Left lung (tissue), 10 donors: ENCODE results near the gene CCDC187. TPM values are rescaled to one million over a fixed set of nuclear protein-coding genes. Genes with fewer than 3 reads are reported as not detected.

ENCODE experiments used
- ATAC-seq: fragments of 200-7000 bp; cut with Tn5 transposase; one replicate; pipeline ENCODE4 v1.9.1; 2020; ENCODE audit warnings: moderate library complexity
- DNase-seq, 4 donors: peaks; one replicate each; pipeline ENCODE4 v3.0.0-alpha.2; 2013 to 2020
- H3K27ac ChIP-seq, 2 donors: fragments of 200-600 bp; sonication (generic) in 1 of 2; one replicate each; pipeline versions ENCODE4 v1.5.0 to v1.8.0; 2020 to 2021
- H3K27me3 ChIP-seq, 2 donors: fragments of 200-600 bp; sonication (generic) in 1 of 2; one replicate each; pipeline versions ENCODE4 v1.5.0 to v1.8.0; 2020 to 2021
- H3K36me3 ChIP-seq, 2 donors: fragments of 200-600 bp; sonication (generic) in 1 of 2; one replicate each; pipeline versions ENCODE4 v1.5.0 to v1.8.0; 2020 to 2021
- H3K4me1 ChIP-seq, 2 donors: fragments of 200-600 bp; one replicate each; pipeline ENCODE4 v1.8.0; 2021
- H3K4me3 ChIP-seq, 2 donors: fragments of 200-600 bp; sonication (generic) in 1 of 2; one replicate each; pipeline versions ENCODE4 v1.5.0 to v1.8.0; 2020 to 2021; ENCODE audit warnings: mild to moderate bottlenecking in 1 of 2
- H3K9me3 ChIP-seq, 2 donors: fragments of 200-600 bp; sonication (generic) in 1 of 2; one replicate each; pipeline versions ENCODE4 v1.5.0 to v1.8.0; 2020 to 2021
- intact Hi-C, 2 donors: fragments of 100-400 bp; cut with DNase I; formaldehyde crosslinking; loops; one replicate each; pipeline versions ENCODE4 v1.11.2 to v1.14.2; 2022
- polyA plus RNA-seq, 6 donors: library from polyadenylated mRNA; unstranded; fragments of 120-200 nt; gene quantifications; one replicate each; pipeline ENCODE4 v1.2.1, GENCODE V29; 2013; ENCODE audit not compliant: insufficient read length in 6 of 6
- total RNA-seq, 2 donors: library from RNA; stranded (reverse); fragmentation: NEBNext Ultra II Directional; extraction: Animal tissue kit (Norgen Biotek cat#: 25700); gene quantifications; one replicate each; pipeline ENCODE4 v1.2.1, GENCODE V29; 2021
- TF ChIP-seq, protein P1 (sequence below), 2 donors: fragments of 200-600 bp; sonication (generic) in 1 of 2; IDR thresholded peaks; one replicate each; pipeline versions ENCODE4 v1.5.0 to v1.8.0; 2021; ENCODE audit warnings: antibody characterized with exemption in 2 of 2
- donor health status: DM: no; HTN: yes; CAD: no.
- donor health status: DM: no; HTN: no; CAD: no.

Gene CCDC187
- total and polyA plus RNA-seq, 8 donors = 0.47 to 3.0 (median 1.9) TPM

- no peaks in the 10 kb centered on the region for H3K27me3 ChIP-seq
- TF ChIP-seq, protein P1, sequence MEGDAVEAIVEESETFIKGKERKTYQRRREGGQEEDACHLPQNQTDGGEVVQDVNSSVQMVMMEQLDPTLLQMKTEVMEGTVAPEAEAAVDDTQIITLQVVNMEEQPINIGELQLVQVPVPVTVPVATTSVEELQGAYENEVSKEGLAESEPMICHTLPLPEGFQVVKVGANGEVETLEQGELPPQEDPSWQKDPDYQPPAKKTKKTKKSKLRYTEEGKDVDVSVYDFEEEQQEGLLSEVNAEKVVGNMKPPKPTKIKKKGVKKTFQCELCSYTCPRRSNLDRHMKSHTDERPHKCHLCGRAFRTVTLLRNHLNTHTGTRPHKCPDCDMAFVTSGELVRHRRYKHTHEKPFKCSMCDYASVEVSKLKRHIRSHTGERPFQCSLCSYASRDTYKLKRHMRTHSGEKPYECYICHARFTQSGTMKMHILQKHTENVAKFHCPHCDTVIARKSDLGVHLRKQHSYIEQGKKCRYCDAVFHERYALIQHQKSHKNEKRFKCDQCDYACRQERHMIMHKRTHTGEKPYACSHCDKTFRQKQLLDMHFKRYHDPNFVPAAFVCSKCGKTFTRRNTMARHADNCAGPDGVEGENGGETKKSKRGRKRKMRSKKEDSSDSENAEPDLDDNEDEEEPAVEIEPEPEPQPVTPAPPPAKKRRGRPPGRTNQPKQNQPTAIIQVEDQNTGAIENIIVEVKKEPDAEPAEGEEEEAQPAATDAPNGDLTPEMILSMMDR (IDR thresholded peaks at IDR 0.05) = no peak
- no peak overlapping the region for H3K27ac ChIP-seq
- intact Hi-C loops = no loop called here
- H3K4me1 ChIP-seq = peaks cover 0 to 4% of the 10 kb centered on the region in 2 donors
- no peak for DNase-seq
- no peak for ATAC-seq
- H3K4me3 ChIP-seq = no peak overlapping the region
- H3K36me3 ChIP-seq = peaks cover 0 to 24% of the 10 kb centered on the region in 2 donors
- H3K9me3 ChIP-seq = no peaks in the 10 kb centered on the region
These were observed 33.0 kb upstream of the CCDC187 start for GRCh38 chr9:136336881-136337280.

GRCh38 chr9:136336156-136336870 is 32.4 kb upstream of the CCDC187 start:
- DNase-seq = no peak
- intact Hi-C loops = no loop called here
- Histone ChIP-seq H3K27ac (no peak overlapping the region), H3K27me3 (no peaks in the 10 kb centered on the region), H3K4me3 (no peak overlapping the region), H3K9me3 (no peaks in the 10 kb centered on the region), H3K36me3 (peaks cover 0 to 24% of the 10 kb centered on the region in 2 donors), H3K4me1 (no peaks in the 10 kb centered on the region)
- TF ChIP-seq, protein P1 (IDR thresholded peaks at IDR 0.05) = no peak
- ATAC-seq = peak; percentile 1

- no peak overlapping the region for H3K4me3 ChIP-seq
- H3K27ac ChIP-seq = no peak overlapping the region
- intact Hi-C loops = no loop called here
- ATAC-seq (no peak), DNase-seq (no peak)
- TF ChIP-seq, protein P1 (IDR thresholded peaks at IDR 0.05) = no peak
- H3K27me3 ChIP-seq = no peaks in the 10 kb centered on the region
- peaks cover 0 to 20% of the 10 kb centered on the region in 2 donors for H3K36me3 ChIP-seq
- no peaks in the 10 kb centered on the region for H3K4me1 ChIP-seq
- H3K9me3 ChIP-seq = no peaks in the 10 kb centered on the region
These were observed 31.6 kb upstream of the CCDC187 start for GRCh38 chr9:136335296-136336155.

DNA sequence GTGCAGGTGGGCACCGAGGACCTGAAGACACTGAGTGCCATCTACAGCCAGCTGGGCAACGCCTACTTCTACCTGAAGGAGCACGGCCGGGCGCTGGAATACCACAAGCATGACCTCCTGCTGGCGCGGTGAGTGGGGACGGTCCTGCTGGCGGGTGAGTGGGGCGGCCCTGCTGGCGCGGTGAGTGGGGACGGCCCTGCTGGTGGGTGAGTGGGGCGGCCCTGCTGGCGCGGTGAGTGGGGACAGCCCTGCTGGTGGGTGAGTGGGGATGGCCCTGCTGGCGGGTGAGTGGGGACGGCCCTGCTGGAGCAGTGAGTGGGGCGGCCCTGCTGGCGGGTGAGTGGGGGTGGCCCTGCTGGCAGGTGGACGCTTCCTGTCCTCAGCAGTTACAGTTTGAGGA is 30.6 kb upstream of the CCDC187 start:
- no peaks in the 10 kb centered on the region for H3K4me1 ChIP-seq
- peaks cover 0 to 20% of the 10 kb centered on the region in 2 donors for H3K36me3 ChIP-seq
- no peak overlapping the region for H3K4me3 ChIP-seq
- H3K27ac ChIP-seq = no peak overlapping the region
- TF ChIP-seq, protein P1 (IDR thresholded peaks at IDR 0.05) = no peak
- ATAC-seq = no peak
- H3K9me3 ChIP-seq = no peaks in the 10 kb centered on the region
- DNase-seq = no peak
- intact Hi-C loops = no loop called here
- no peaks in the 10 kb centered on the region for H3K27me3 ChIP-seq

DNA sequence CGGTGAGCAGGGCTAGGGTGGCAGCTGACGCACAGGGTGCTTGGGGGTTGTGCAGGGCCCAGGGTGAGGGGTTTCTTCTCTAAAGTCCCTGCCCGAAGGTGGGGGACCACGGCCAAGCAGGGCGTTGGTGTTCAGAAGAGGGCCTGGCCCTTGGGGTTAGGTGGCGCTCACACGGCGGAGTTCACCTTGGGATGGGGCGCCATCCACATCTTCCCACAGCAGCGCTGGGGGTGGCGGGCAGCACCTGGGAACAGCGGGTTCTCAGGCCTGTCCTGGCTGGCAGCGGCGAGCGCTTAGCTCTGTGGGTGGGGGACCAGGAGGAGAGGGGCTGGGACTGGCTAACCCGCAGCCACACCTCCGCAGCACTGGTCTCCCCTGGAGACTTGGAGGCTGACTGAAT is 29.6 kb upstream of the CCDC187 start:
- Histone ChIP-seq H3K27ac (no peak overlapping the region), H3K4me3 (no peak overlapping the region), H3K4me1 (peaks cover 3 to 7% of the 10 kb centered on the region in 2 donors), H3K9me3 (no peaks in the 10 kb centered on the region), H3K36me3 (peaks cover 0 to 20% of the 10 kb centered on the region in 2 donors), H3K27me3 (peaks cover 0 to 6% of the 10 kb centered on the region in 2 donors)
- intact Hi-C loops = no loop called here
- DNase-seq = no peak
- no peak for ATAC-seq
- TF ChIP-seq, protein P1 (IDR thresholded peaks at IDR 0.05) = no peak
